GM23248 (cell line): ENCODE measurements around the gene CTNNA3.

ENCODE experiments used
- EZH2 ChIP-seq: fragments of 200-600 bp; sonication (generic); IDR thresholded peaks from 2 replicates; pipeline ENCODE4 v1.6.1; 2018; ENCODE audit warnings: antibody characterized with exemption, mild to moderate bottlenecking; ENCODE audit not compliant: insufficient read depth, poor library complexity, severe bottlenecking
- EZH2phosphoT487 ChIP-seq: fragments of 200-600 bp; sonication (generic); IDR thresholded peaks from 2 replicates; pipeline ENCODE4 v1.6.1; 2018; ENCODE audit warnings: antibody characterized with exemption, moderate library complexity, mild to moderate bottlenecking, low read depth; ENCODE audit not compliant: insufficient read depth

- TF ChIP-seq EZH2 (no peak), EZH2phosphoT487 (no peak)
Measured at GRCh38 chr10:67011981-67012380, 684.0 kb downstream of the CTNNA3 start.
